Panc1 (cell line): ENCODE results near the gene PPP4R2. TPM values are rescaled to one million over a fixed set of nuclear protein-coding genes. Genes with fewer than 3 reads are reported as not detected.

Source experiments
- ATAC-seq: fragments of 200-7000 bp; cut with Tn5 transposase; 2 replicates; pipeline ENCODE4 v1.9.1; 2020; ENCODE audit warnings: mild to moderate bottlenecking, moderate library complexity
- BruUV-seq: library from RNA; stranded (reverse); fragments of 400-500 nt; replicated peaks from 2 replicates; lab custom pipeline; 2021; lab: Mats Ljungman, UMichigan
- CTCF ChIA-PET: fragments of 300-600 bp; sonication (Branson Sonifier 250); formaldehyde crosslinking; loops from one replicate; lab custom pipeline; 2022; ENCODE audit warnings: antibody characterized with exemption; lab: Charles Lee
- POLR2A ChIA-PET: fragments of 300-600 bp; sonication (Branson Sonifier 250); formaldehyde crosslinking; loops from one replicate; lab custom pipeline; 2022; ENCODE audit warnings: antibody characterized with exemption; lab: Charles Lee
- DNase-seq: peaks from one replicate; pipeline ENCODE4 v3.0.0-alpha.2; 2010; ENCODE audit warnings: low read depth, low spot score
- H3K27ac ChIP-seq: 2 replicates; pipeline ENCODE4 v1.5.1; 2011; ENCODE audit warnings: mild to moderate bottlenecking, low read length, inconsistent platforms
- H3K27me3 ChIP-seq: fragments of 200-500 bp; sonication (Bioruptor generic); 2 replicates; pipeline ENCODE4 v1.6.0; 2014; ENCODE audit warnings: low read length, inconsistent platforms; ENCODE audit not compliant: control insufficient read depth, insufficient read depth
- H3K36me3 ChIP-seq: fragments of 200-500 bp; sonication (Bioruptor generic); 2 replicates; pipeline ENCODE4 v1.5.1; 2014; ENCODE audit warnings: inconsistent platforms, mild to moderate bottlenecking, low read length, moderate library complexity; ENCODE audit not compliant: control insufficient read depth, insufficient read depth
- H3K4me1 ChIP-seq: 2 replicates; pipeline ENCODE4 v1.5.1; 2011; ENCODE audit warnings: inconsistent platforms, mild to moderate bottlenecking, low read length, moderate library complexity; ENCODE audit not compliant: control insufficient read depth, insufficient read depth
- H3K4me3 ChIP-seq, 2 experiments: 2 replicates each; pipeline ENCODE4 v1.5.1; 2011 to 2012; ENCODE audit warnings: low read depth in 2 of 2, low read length in 2 of 2, mild to moderate bottlenecking in 2 of 2, inconsistent platforms in 1 of 2, moderate library complexity in 1 of 2
- H3K9me3 ChIP-seq: fragments of 200-500 bp; sonication (Bioruptor generic); 2 replicates; pipeline ENCODE4 v1.5.1; 2014; ENCODE audit warnings: low read depth, mild to moderate bottlenecking, inconsistent platforms, low read length, moderate library complexity; ENCODE audit not compliant: control insufficient read depth, insufficient read depth
- CTCF ChIP-seq: fragments of 450-650 bp; IDR thresholded peaks from 2 replicates; pipeline ENCODE4 v1.5.1; 2017; ENCODE audit warnings: mild to moderate bottlenecking
- POLR2AphosphoS5 ChIP-seq: IDR thresholded peaks from 2 replicates; pipeline ENCODE4 v1.6.1; 2012; ENCODE audit warnings: mild to moderate bottlenecking, low read depth, low read length, moderate library complexity
- REST ChIP-seq, 2 experiments: IDR thresholded peaks; 2 replicates each; pipeline ENCODE4 v1.6.1; 2011 to 2012; ENCODE audit warnings: low read depth in 2 of 2, control low read depth in 1 of 2, low read length in 1 of 2, mild to moderate bottlenecking in 1 of 2, moderate library complexity in 1 of 2; ENCODE audit not compliant: insufficient read depth in 1 of 2
- SIN3A ChIP-seq: IDR thresholded peaks from 2 replicates; pipeline ENCODE4 v1.6.1; 2012; ENCODE audit warnings: low read depth, mild to moderate bottlenecking, low read length, moderate library complexity, borderline replicate concordance; ENCODE audit not compliant: insufficient read depth
- TCF7L2 ChIP-seq: IDR thresholded peaks from 2 replicates; pipeline ENCODE4 v1.6.1; 2011; ENCODE audit warnings: mild to moderate bottlenecking, low read depth, low read length, inconsistent platforms
- in situ Hi-C: cut with HindIII; loops from 2 replicates; pipeline ENCODE4 v1.10.0; 2016; ENCODE audit warnings: low sequenced_read_pairs, low pct_unique_long_range_greater_than_20kb
- intact Hi-C: fragments of 100-400 bp; cut with micrococcal nuclease; formaldehyde crosslinking; loops from one replicate; pipeline ENCODE4 v1.10.0; 2022; ENCODE audit not compliant: unreplicated experiment
- total RNA-seq: library from RNA; stranded (reverse); gene quantifications from one replicate; pipeline ENCODE4 v1.2.1, GENCODE V29; 2021; ENCODE audit not compliant: unreplicated experiment

Gene PPP4R2
- total RNA-seq, 1 experiment from 2014 or later, result 59.8 TPM

- Histone ChIP-seq H3K9me3 (no peaks in the 10 kb centered on the region), H3K27ac (no peak overlapping the region), H3K36me3 (no peaks in the 10 kb centered on the region), H3K27me3 (no peaks in the 10 kb centered on the region), H3K4me1 (no peaks in the 10 kb centered on the region), H3K4me3 (no peak overlapping the region)
- intact Hi-C loops, result no loop called here
- DNase-seq, result no peak
- POLR2A ChIA-PET, result no interaction called here
- TF ChIP-seq REST (IDR thresholded peaks at IDR 0.05; ENCODE audit: insufficient read depth in 1 of 2, low read depth in 2 of 2, low read length in 1 of 2) (no peak), CTCF (no peak), TCF7L2 (no peak), SIN3A (no peak), POLR2AphosphoS5 (no peak)
- no TSS peak for BruUV-seq
- CTCF ChIA-PET, result no interaction called here
- in situ Hi-C loops, result no loop called here
- no peak for ATAC-seq
Observed at GRCh38 chr3:72974956-72975355, 21.7 kb upstream of the PPP4R2 start.

GRCh38 chr3:72976281-72976741 is 20.3 kb upstream of the PPP4R2 start:
- DNase-seq (no peak), ATAC-seq (no peak)
- no TSS peak for BruUV-seq
- POLR2A ChIA-PET, result no interaction called here
- H3K36me3 ChIP-seq, result no peaks in the 10 kb centered on the region
- H3K27me3 ChIP-seq, result no peaks in the 10 kb centered on the region
- no peaks in the 10 kb centered on the region for H3K9me3 ChIP-seq
- CTCF ChIA-PET, result no interaction called here
- no peaks in the 10 kb centered on the region for H3K4me1 ChIP-seq
- in situ Hi-C loops (no loop called here), intact Hi-C loops (no loop called here)
- no peak overlapping the region for H3K27ac ChIP-seq
- no peak overlapping the region for H3K4me3 ChIP-seq
- TF ChIP-seq POLR2AphosphoS5 (no peak), SIN3A (no peak)

- no peak overlapping the region for H3K27ac ChIP-seq
- no peak overlapping the region for H3K4me3 ChIP-seq
- no peaks in the 10 kb centered on the region for H3K27me3 ChIP-seq
- ChIA-PET CTCF (no interaction called here), POLR2A (no interaction called here)
- no peaks in the 10 kb centered on the region for H3K9me3 ChIP-seq
- no peak for DNase-seq
- TF ChIP-seq POLR2AphosphoS5 (no peak), REST (IDR thresholded peaks at IDR 0.05; ENCODE audit: insufficient read depth in 1 of 2, low read depth in 2 of 2, low read length in 1 of 2) (no peak), SIN3A (no peak), CTCF (no peak), TCF7L2 (no peak)
- in situ Hi-C loops (no loop called here), intact Hi-C loops (no loop called here)
- no TSS peak for BruUV-seq
- no peak for ATAC-seq
- H3K36me3 ChIP-seq, result no peaks in the 10 kb centered on the region
- no peaks in the 10 kb centered on the region for H3K4me1 ChIP-seq
Observed at GRCh38 chr3:72977060-72977808, 19.4 kb upstream of the PPP4R2 start.
